IPS DF 4.7 (cell line): Measurements from ENCODE around the gene EIF3F.

Source experiments
- DNase-seq: peaks from one replicate; pipeline ENCODE4 v3.0.0-alpha.2; 2013; ENCODE audit warnings: low spot score; ENCODE audit errors: extremely low read depth

EIF3F gene, protein sequence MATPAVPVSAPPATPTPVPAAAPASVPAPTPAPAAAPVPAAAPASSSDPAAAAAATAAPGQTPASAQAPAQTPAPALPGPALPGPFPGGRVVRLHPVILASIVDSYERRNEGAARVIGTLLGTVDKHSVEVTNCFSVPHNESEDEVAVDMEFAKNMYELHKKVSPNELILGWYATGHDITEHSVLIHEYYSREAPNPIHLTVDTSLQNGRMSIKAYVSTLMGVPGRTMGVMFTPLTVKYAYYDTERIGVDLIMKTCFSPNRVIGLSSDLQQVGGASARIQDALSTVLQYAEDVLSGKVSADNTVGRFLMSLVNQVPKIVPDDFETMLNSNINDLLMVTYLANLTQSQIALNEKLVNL

DNA sequence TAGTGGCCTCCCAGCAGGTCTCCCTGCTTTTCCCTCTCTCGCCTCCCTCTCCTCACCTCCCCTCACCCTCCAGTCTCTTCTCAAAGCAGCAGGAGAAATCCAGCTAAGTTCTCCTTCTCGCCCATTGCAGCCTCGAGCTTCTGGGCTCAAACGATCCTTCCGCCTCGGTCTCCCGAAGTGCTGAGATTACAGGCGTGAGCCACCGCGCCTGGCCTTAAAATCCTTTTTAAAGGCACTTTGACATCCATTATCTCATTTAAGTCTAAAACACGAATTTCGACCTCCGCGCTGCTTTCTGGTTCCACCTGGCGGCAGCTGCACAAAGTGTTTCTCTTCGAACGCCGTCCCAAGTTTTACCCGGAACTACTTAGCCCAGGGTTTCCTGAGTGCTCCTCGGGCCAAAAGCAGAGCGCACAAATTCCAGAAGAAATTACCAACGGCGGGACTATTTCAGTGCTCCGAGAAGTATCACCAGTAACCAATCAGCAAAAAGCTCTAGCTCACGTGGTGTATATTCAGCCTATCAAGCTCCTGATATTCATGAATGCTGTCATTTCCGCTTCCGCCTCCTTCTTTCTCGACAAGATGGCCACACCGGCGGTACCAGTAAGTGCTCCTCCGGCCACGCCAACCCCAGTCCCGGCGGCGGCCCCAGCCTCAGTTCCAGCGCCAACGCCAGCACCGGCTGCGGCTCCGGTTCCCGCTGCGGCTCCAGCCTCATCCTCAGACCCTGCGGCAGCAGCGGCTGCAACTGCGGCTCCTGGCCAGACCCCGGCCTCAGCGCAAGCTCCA lies at the start of gene EIF3F:
Gene EIF3F, plus strand, starts transcription at position 570 of the 792 bp plus-strand sequence. Its CDS starts 16 bp downstream, at position 586.
- peak; percentile 100 for DNase-seq

DNA sequence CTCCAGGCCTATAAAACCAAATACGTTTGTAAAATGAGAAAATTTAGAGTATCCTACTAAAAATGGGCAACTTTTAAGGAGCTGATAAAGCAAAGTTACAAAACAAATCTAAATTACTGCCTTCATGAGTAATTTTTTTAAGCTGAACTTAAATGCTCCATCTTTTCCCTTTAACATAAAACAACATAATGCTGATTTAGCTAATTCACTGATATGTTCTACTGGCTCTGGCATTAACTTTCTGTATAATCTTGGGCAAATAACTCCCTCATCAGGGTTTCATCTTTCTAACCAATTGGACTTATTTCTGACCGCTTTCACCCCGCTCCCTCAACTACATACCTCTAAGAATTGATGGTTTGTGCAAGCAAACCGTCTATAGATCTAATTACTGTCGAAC lies 46.0 kb upstream of the EIF3F start:
- DNase-seq = no peak

DNA sequence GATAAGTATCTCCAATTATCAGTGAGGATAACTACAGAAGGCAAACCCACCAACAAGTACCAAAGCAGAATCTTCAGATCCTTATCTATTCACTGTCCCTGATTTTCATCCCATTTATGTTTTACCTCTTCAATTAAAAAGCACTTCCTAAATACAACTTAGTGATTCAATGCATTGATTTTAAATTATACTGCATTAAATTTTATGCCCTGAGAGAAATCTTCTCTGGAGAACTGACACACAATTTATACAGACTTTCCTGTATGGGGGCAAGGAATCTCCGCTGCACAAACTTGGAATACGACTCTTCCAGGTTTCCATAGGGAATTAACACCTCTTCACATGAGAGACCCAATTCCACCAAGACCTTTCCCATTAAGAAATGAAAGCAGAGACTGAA lies 45.5 kb upstream of the EIF3F start, which contains the start of gene OR10A3:
Gene OR10A3, minus strand, starts transcription at position 101 of the 400 bp plus-strand sequence. CDS start 2,188 bp downstream, outside the sequence.
- DNase-seq = no peak

DNA sequence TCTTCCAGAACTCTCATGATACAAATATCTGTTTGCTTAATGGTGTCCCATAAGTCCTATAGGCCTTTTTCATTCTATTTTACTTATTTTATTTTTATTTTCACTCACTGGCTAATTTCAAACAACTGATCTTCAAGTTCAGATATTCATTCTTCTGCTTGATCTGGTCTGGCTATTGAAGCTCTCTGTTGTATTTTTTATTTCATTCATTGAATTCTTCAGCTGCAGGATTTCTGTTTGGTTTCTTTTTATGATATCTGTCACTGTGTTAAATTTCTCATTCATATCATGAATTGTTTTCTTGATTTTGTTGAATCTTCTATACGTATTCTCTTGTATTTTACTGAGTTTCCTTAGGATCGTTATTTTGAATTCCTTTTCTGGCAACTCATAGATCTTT lies 43.0 kb upstream of the EIF3F start:
- DNase-seq = no peak

DNA sequence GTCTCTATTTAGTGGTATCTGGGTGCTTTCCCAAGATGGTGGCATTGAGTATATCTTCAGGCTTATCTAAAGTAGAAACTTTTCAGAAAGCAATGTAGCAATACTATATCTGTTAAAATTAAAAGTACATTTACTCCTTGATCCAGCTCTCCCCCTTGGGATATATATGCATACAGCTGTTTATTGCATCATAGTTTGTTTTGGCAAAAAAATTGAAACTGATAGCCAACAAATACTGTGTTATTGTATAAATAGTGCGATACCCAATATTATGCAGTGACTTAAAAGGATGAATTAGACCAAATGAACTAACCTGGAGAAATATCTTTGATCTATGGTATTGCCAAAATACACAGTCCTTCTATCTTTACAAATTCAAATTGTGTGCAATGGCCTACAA lies 37.2 kb upstream of the EIF3F start:
- DNase-seq = no peak

DNA sequence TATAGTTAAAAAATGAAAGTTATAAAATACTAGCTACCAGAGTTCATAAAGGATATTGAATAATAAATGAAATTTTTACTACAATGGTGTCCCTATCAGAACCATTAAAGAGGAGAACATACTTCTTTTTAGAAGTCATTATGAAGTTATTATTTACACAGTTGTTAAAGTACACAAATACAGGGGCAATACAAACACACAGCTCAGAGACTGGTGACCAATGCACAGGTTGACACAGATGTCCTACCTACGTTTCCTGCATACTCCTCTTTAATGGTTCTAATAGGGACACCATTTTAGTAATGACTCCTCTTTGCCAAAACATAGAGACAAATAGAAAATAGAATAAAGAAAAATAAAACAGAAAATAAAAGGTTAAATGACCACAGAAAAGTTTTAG lies 31.9 kb upstream of the EIF3F start:
- no peak for DNase-seq

DNA sequence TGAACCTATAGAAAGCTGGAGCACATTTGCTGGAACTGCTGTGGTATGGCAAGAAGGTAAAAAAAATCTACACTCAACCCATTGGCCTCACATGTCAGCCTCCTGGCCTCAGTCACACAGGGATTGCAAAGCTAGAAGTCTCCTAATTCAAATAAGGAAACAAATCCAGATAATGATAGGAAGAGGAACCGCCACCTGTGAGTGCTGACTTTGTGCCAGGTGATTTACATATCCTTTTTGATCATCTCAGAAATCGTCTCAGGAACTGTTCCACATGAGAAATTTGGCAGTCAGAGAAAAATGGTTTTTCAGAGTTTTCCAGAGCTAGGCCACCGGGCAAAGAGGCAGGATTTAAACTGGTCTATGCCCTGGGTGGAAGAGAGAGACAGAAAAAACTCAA lies 22.9 kb upstream of the EIF3F start:
- DNase-seq = no peak

DNA sequence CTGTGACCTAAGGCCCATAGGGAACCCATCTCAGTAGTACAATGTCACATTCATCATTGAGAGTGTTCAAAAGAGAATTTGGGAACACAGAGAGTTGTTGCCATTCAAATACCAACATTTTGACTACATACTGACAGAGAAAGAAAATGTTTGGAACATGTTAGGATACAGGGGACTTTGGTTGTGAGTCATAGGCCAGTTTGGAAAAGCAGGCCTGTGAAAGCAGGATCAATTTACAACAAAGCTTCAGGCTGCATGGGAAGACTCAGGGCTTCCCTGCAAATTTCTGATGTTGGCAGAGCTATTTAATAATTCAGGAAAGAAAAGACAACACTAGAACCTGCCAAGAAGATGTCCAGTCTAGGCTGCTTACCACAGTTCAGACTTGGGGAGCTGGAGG lies 22.3 kb upstream of the EIF3F start:
- no peak for DNase-seq

DNA sequence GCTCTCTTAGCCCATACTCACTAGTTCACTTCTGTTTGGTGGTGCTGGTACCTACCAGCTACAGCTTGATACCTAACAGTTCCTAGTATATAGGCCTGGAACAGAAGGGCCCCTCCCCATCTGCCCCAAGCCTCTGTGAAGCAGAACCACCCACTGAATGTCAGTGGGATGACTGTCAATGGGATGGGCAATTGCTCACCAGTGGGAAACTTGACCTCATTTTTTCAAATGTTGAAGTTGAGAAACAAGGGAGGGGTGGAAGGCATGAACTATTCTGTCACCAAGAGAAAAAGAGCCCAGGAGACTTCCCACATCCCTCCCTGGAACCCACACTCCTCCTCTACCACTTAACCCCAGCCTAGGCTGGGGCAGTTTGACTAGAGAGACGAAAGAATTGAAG lies 21.8 kb upstream of the EIF3F start, which contains the start of gene NLRP10:
Gene NLRP10, minus strand, starts transcription at position 62 of the 400 bp plus-strand sequence. CDS start 1,952 bp downstream, outside the sequence.
- no peak for DNase-seq

DNA sequence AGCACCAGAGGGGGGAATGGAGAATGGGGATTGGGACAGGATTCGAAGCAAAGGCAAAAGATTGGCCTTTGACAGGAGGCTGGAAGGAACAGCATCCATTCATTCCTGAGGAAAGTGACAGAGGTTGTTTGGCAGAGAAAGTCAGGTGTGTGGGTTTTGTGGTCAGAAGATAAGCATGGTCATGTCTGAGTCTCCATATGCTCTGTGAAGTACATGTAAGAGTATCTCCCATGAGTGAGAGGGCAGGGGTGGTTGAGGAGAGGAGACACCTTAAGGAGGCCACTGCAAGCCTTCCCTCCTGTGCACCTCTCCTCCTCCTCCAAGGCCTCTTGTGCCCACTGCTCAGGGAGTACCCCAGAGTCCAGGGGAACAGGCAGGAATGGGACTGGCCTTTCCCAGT lies 20.0 kb upstream of the EIF3F start:
- no peak for DNase-seq

DNA sequence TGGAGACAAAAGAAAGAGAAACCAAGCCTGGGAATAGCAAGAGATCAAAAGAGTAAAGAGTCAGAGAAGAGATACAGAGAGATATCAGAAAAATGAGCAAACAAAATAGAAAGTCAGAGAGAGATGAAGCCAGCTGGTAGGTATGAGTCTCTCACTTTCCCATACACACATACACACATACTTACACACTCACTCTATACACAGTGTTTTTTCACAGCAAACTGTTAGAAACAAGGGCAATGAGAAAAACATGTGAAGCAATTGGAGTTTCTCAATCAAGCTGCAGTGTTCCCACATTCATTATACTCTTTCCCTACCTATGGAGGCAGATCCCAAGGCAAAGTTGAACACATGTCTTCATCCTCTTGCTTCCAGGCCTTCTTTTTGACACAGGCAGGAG lies 19.3 kb upstream of the EIF3F start:
- no peak for DNase-seq

DNA sequence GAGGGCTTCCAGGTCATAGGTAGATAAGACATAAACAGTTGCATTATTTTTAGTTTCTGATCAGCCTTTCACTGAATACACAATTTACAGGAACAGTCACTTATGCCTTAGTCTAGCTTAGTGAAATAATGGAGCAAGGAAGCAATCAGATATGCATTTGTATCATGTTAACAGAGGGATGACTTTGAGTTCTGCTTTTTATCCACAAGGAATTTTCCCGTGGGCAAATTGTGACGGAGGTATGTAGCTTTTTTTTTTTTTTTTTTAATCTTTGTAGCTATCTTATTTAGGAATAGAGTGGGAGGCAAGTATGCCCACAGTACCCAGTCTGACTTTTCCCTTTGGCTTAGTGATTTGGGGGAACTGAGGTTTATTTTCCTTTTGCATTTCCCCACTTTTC lies 18.5 kb upstream of the EIF3F start:
- DNase-seq = no peak

DNA sequence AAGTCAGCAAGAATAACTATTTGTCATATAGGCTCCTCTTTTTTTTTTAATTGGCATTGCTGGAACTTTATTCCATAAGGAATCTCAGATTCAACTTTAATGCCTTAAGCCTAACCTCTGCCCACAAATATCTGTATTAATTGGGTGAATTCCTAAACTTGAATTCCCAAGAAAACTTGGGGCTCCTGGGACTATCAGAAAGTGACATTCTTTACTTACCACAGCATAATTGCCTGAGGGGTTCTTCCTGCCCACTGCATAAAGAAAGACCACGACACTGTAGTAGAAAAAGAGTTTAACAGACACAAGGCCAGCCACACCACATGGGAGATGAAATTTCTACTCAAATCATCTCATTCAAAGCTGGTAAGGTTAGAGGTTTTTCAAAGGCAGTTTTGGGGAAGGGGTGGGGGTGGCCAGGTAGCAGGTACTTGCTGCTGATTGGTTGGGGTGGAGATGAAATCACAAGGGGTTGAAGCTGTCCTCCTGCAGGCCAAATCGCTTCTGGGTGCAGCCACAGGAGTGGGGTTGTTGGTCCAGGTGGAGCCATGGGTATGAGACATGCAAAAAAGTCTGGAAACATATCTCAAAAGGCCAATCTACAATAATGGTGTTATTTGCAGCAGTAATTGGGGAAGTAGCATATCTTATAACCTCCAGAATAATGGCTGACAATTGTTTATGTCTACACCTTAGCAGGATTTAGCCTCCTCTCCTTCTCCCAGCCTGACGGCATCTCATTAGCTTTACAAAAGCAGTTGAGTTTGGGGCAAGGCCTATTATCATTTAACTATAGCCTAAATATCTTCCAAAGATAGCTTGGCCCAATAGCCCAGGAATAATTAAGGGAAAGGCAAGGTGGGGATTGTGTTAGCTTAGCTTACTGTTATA lies 17.1 kb upstream of the EIF3F start:
- DNase-seq = peak; percentile 36

DNA sequence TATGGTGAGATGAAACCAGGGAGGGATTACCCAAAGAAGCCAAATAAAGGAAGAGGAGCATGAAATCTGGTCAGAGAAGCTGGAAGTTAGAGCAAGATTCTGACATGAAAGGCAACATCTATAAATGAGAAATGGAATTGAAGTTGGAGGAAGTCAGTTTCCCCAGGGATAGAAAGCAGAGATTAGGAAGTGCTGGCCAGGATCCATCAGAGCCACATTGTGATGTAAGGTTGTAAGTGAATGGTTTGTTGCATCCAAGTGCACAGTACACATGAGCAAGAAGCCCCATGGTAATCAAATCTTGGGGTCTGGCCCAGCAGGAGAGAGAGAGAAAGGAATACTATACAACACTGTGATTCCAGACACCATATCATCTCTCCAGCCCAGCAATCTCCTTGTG lies 15.3 kb upstream of the EIF3F start:
- DNase-seq = no peak

DNA sequence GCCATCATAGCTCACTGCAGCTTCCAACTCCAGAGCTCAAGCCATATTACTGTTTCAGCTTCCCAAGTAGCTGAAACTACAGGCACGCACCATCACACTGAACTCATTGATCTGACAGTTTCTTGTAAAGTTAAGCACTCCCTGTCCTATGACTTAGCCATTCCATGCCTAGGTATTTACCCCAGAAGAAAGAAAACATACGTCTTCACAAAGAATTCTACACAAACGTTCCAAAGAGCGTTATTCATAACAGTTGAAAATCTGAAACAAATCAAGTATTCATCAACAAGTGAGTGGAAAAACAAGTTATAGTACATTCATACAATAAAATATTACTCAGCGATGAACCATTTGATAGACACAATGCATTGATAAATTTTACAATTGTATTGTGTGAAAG lies 14.1 kb upstream of the EIF3F start:
- no peak for DNase-seq

DNA sequence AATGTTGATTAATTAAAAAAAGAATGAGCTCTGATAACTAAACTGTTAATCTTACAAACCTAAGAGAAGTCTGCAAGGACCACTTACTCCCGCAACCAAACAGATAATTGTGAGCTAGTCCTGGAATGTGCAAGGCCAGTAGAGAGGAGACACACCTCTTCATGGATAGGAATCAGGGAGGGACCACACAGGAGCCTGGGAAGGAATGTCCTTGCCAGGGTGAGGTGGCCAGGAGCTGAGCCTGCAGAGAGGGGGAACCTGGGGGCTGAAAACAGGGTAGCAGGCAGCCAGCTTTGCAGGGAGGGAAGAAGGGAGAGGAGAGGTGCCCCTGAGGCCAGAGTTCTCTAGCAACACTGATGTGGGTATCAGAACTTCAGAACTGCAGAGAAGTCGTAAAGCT lies 12.5 kb upstream of the EIF3F start:
- DNase-seq = no peak

DNA sequence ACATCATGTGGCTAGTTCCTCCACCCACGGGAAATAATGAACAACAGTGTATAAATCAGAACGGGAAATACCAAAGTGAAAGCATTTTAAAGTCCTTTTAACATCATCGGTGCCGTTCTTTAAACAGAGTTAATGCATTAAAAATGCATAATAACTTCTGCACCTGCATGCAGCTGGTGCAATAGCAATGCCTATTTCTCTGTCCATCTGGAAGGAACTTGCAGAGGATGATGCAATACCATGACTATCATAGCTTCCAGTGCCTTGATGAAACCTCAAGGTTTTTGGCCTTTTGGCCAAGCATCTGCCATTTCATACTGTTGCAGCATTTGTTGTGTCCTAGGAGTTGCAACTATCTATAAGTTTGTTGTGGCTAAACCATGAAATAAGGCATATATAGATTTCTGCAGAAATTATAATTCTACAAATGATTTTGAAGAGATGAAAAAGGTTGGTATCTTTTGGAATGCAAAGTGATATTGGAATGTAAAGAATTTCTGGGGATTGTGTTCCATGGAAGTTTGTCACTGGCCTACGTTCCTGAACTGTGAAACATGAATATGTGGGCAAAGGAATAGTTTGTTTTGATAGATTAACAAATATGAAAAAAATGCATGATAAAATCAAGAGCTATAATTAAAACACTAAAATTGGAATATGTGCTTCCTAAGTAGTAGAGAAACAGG lies 9.8 kb upstream of the EIF3F start:
- DNase-seq = no peak

DNA sequence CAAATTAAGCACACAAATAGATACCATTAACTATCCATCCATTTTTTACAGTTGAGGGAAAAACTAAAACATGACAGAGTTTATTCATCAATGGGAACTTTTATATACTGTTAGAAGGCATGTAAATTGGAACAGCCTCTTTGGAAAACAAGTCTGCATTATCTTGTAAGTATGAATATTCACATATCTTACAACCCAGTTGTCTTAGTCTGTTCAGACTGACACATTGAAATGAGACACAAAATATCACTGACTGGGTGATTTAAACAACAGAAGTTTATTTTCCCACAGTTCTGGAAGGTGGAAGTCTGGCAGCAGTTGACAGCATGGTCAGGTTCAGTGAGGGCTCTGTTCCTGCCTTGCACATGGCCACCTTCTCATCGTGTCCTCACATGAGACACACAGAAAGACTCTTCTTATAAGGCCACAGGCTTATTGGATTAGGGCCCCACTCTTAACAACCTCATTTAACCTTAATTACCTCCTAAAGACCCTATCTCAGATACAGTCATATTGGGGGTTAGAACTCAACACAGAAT lies 5.4 kb upstream of the EIF3F start:
- DNase-seq = no peak

DNA sequence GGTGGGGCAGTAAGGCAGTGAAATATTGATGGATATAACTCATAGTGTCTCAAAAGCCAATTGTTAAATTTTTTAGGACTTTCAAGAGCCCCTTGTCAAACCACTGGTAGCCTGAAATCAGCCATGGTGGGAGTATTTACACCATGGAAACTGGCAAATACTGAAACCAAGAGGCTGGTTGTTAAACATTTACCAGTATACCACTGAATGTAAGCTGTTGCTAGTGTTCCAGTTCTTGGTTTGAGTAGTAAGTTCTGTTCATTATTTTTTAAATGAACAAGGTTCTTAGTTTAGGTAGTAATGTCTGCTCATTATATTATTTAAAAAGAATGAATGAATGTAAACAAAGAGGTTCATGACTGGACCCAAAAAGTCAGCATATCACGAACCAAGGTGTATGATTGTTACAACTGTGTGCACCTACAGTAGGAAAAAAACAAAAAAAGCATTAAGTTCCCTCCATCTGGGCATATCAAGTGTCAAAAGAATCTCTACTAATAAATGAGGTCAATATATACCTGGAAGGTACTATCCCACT lies 4.5 kb upstream of the EIF3F start:
- DNase-seq = no peak

DNA sequence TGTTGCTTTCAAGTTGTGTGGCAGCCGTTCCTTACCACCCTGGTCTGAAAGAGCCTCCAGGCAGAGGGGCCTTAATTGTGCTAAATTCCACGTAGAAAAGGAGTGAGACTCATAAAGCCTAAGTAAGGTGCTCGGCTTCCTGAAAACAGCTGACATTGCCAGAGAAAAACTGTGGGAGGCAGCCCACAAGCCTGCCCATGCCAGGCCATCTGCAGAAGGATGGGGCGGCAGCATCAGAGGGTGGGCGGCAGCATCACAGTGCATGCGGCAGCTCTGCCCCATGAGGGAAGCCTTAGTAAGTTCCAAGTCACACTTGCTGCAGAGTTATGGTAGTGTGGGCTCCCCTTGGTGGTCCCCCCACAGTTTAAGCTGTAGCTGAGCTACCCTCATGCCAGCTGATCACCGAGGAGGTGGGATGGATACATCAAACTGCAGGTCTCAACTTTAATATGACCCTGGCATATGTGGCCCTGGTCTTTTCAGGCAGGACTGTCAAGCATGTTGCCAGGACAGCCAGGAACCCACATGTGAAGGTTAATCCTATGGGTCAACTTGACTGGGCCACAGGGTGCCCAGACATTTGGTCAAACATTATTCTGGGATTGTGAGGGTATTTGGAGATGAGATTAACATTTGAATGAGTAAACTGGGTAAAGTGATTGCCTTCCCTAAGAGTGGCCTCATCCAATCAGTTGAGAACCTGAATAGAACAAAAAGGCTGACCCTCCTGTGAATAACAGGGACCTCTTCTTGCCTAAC lies 3.1 kb upstream of the EIF3F start:
- no peak for DNase-seq
